GM23248 (cell line): ENCODE results near the gene ANKRD9. TPM values are rescaled to one million over a fixed set of nuclear protein-coding genes. Genes with fewer than 3 reads are reported as not detected.

Source experiments
- DNase-seq: peaks from one replicate; pipeline ENCODE4 v3.0.0-alpha.2; 2015
- H2AFZ ChIP-seq: fragments of 200-600 bp; sonication (generic); 2 replicates; pipeline ENCODE4 v1.6.1; 2016; ENCODE audit warnings: antibody characterized with exemption
- H3F3A ChIP-seq: fragments of 200-600 bp; sonication (generic); 2 replicates; pipeline ENCODE4 v1.6.1; 2016; ENCODE audit warnings: mild to moderate bottlenecking, antibody characterized with exemption, mixed run types; ENCODE audit not compliant: insufficient read depth
- H3K27ac ChIP-seq: fragments of 200-600 bp; sonication (generic); 2 replicates; pipeline ENCODE4 v1.5.1; 2016; ENCODE audit warnings: mild to moderate bottlenecking
- H3K27me3 ChIP-seq: fragments of 200-600 bp; sonication (generic); replicated peaks from 2 replicates; pipeline ENCODE4 v1.6.1; 2016; ENCODE audit warnings: mild to moderate bottlenecking; ENCODE audit not compliant: insufficient read depth
- H3K36me3 ChIP-seq: fragments of 200-600 bp; sonication (generic); 2 replicates; pipeline ENCODE4 v1.6.1; 2016; ENCODE audit warnings: low read depth, mild to moderate bottlenecking
- H3K4me1 ChIP-seq: fragments of 200-600 bp; sonication (generic); 2 replicates; pipeline ENCODE4 v1.6.1; 2016; ENCODE audit warnings: mild to moderate bottlenecking; ENCODE audit not compliant: insufficient read depth
- H3K4me2 ChIP-seq: fragments of 200-600 bp; sonication (generic); one replicate; pipeline ENCODE4 v1.6.1; 2016; ENCODE audit warnings: mild to moderate bottlenecking; ENCODE audit not compliant: unreplicated experiment
- H3K4me3 ChIP-seq: fragments of 200-600 bp; sonication (generic); 2 replicates; pipeline ENCODE4 v1.5.1; 2016; ENCODE audit warnings: mild to moderate bottlenecking
- H3K79me2 ChIP-seq: fragments of 200-600 bp; sonication (generic); 2 replicates; pipeline ENCODE4 v1.6.1; 2016; ENCODE audit warnings: mild to moderate bottlenecking; ENCODE audit not compliant: insufficient read depth
- H3K9ac ChIP-seq: fragments of 200-600 bp; sonication (generic); 2 replicates; pipeline ENCODE4 v1.6.1; 2016; ENCODE audit warnings: mild to moderate bottlenecking
- H3K9me2 ChIP-seq: fragments of 200-600 bp; sonication (generic); 2 replicates; pipeline ENCODE4 v1.6.1; 2016; ENCODE audit warnings: mixed run types, mild to moderate bottlenecking, moderate library complexity; ENCODE audit not compliant: insufficient read depth
- H3K9me3 ChIP-seq: fragments of 200-600 bp; sonication (generic); one replicate; pipeline ENCODE4 v1.6.1; 2017; ENCODE audit warnings: low read depth
- H4K20me1 ChIP-seq: fragments of 200-600 bp; sonication (generic); 2 replicates; pipeline ENCODE4 v1.6.0; 2016; ENCODE audit not compliant: insufficient read depth
- EZH2 ChIP-seq: fragments of 200-600 bp; sonication (generic); IDR thresholded peaks from 2 replicates; pipeline ENCODE4 v1.6.1; 2018; ENCODE audit warnings: antibody characterized with exemption, mild to moderate bottlenecking; ENCODE audit not compliant: insufficient read depth, poor library complexity, severe bottlenecking
- EZH2phosphoT487 ChIP-seq: fragments of 200-600 bp; sonication (generic); IDR thresholded peaks from 2 replicates; pipeline ENCODE4 v1.6.1; 2018; ENCODE audit warnings: antibody characterized with exemption, moderate library complexity, mild to moderate bottlenecking, low read depth; ENCODE audit not compliant: insufficient read depth
- WGBS, 2 experiments: methylation state at CpG; one replicate each; pipeline ENCODE4 v1.1.6; 2015 to 2017; ENCODE audit warnings: low lambda C conversion rate in 2 of 2, low coverage in 1 of 2; ENCODE audit errors: missing lambda C conversion rate in 2 of 2; 5-methylcytosine and 5-hydroxymethylcytosine counted together
- in situ Hi-C: fragments of 300-500 bp; cut with MboI; formaldehyde crosslinking; loops from 2 replicates; pipeline ENCODE4 v1.15.0; 2020
- polyA plus RNA-seq: library from polyadenylated mRNA; unstranded; fragments of >200 nt; fragmentation: Nextera tagmentation; extraction: Ambion mirVana; gene quantifications from 2 replicates; pipeline ENCODE4 v1.2.1, GENCODE V29; 2016
- total RNA-seq: library from RNA; depleted of rRNA; stranded (reverse); fragments of >200 nt; shearing (Covaris generic); gene quantifications from 2 replicates; pipeline ENCODE4 v1.2.3, GENCODE V29; 2014

Gene ANKRD9
- total and polyA plus RNA-seq, 2 experiments from 2014 or later, result 2.3 to 14.9 TPM

DNA sequence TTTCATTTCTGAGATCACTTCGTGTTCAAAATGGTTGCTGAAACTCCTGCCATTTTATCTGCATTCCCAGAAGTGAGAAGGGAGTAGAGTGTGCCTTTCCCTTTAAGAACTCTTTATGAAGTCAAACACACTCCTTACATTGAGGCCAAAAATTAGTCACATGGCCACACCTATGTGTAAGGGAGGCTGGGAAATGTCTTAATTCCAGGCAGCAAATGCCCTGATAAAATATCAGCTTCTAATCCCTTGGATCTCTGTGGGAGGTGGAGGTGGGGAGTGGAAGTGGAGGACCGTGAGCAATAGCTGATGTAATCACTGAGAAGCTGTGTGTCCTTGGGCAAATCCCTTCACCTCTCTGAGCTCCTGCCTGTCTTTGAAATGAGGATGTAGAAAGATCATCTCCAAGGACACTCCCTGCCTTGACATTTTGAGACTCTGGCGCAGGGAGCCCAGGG, 22.7 kb upstream of the ANKRD9 start:
- H3K4me1 ChIP-seq, result no peaks in the 10 kb centered on the region
- no peaks in the 10 kb centered on the region for H3K27me3 ChIP-seq
- H3K27ac ChIP-seq, result no peak overlapping the region
- no peaks in the 10 kb centered on the region for H3K9me3 ChIP-seq
- no peaks in the 10 kb centered on the region for H3K79me2 ChIP-seq
- no peaks in the 10 kb centered on the region for H3F3A ChIP-seq
- H3K9me2 ChIP-seq, result no peaks in the 10 kb centered on the region
- H3K4me3 ChIP-seq, result no peak overlapping the region
- no peaks in the 10 kb centered on the region for H4K20me1 ChIP-seq
- DNase-seq, result peak; percentile 34
- no peak overlapping the region for H2AFZ ChIP-seq
- in situ Hi-C loops, result no loop called here
- H3K36me3 ChIP-seq, result no peaks in the 10 kb centered on the region
- 84 to 85% methylated on average over 3 of the region's 3 CpGs for WGBS, 2 experiments
- H3K9ac ChIP-seq, result no peak overlapping the region
- no peak overlapping the region for H3K4me2 ChIP-seq
- TF ChIP-seq EZH2, result no peak
- TF ChIP-seq EZH2phosphoT487, result no peak

DNA sequence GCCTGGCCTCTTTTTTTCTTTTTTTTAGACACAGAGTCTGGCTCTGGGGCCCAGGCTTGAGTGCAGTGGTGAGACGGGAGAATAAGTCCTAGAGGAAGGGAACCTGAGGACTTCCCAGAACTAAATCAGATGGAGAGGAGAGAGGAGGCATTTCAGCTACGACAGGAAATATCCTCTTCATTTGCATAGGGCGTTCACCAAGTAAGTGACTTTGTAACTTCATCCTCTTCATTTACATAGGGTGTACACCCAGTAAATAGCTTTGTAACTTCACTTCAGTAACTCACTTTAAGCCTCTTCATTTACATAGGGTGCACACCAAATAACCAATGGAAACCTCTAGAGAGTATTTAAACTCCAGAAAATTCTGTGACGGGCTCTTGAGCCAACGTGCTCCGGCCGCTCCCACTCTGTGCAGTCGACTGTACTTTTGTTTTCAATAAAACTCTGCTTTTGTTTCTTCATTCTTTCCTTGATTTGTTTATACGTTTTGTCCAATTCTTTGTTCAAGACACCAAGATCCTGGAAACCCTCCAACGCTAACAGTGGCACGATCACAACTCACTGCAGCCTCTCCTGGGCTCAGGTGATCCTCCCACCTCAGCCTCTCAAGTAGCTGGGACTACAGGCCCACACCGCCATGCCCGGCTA, 21.4 kb upstream of the ANKRD9 start:
- no peak for DNase-seq
- TF ChIP-seq EZH2phosphoT487 (no peak), EZH2 (no peak)
- 42 to 47% methylated on average over 13 of the region's 13 CpGs for WGBS, 2 experiments
- Histone ChIP-seq H3K27ac (no peak overlapping the region), H3F3A (no peaks in the 10 kb centered on the region), H3K79me2 (no peaks in the 10 kb centered on the region), H3K27me3 (no peaks in the 10 kb centered on the region), H3K9me2 (no peaks in the 10 kb centered on the region), H3K9me3 (no peaks in the 10 kb centered on the region), H3K4me2 (no peak overlapping the region), H3K36me3 (no peaks in the 10 kb centered on the region), H3K4me1 (no peaks in the 10 kb centered on the region), H2AFZ (no peak overlapping the region), H4K20me1 (no peaks in the 10 kb centered on the region), H3K9ac (no peak overlapping the region), H3K4me3 (no peak overlapping the region)
- in situ Hi-C loops, result no loop called here

DNA sequence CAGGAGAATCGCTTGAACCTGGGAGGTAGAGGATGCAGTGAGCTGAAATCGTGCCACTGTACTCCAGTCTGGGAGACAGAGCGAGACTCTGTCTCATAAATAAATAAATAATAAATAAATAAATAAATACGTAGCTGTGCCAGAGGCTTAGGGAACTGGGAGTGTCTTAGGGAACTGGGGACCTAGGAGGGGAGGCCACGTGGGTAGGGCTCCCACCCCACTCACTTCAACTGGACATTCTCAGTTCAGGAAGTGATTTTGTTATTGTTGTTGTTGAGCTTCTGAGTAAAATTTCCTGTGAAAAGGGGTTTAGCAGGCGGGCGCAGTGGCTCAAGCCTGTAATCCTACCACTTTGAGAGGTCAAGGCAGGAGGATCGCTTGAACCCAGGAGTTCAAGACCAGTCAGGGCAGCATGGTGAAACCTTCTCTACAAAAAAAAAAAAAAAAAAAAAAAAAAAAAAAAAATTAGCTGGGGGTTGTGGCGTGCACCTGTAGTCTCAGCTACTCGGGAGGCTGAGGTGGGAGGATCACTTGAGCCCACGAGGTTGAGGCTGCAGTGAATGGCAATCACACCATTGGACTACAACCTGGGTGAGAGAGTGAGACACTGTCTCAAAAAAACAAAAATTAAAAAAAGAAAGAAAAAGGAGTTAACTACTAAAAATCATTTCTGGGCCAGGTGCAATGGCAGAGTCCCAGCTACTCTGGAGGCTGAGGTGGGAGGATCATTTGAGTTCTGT, 19.0 kb upstream of the ANKRD9 start:
- TF ChIP-seq EZH2 (no peak), EZH2phosphoT487 (no peak)
- Histone ChIP-seq H3K9me3 (no peaks in the 10 kb centered on the region), H3K9me2 (no peaks in the 10 kb centered on the region), H3K4me3 (no peak overlapping the region), H3K79me2 (no peaks in the 10 kb centered on the region), H3K27me3 (no peaks in the 10 kb centered on the region), H3F3A (peaks cover 5% of the 10 kb centered on the region; the same call in 1 of the 2 replicates), H3K36me3 (no peaks in the 10 kb centered on the region), H3K27ac (no peak overlapping the region), H4K20me1 (no peaks in the 10 kb centered on the region), H2AFZ (no peak overlapping the region), H3K4me2 (no peak overlapping the region), H3K4me1 (peaks cover 5% of the 10 kb centered on the region; the same call in 1 of the 2 replicates), H3K9ac (no peak overlapping the region)
- in situ Hi-C loops, result no loop called here
- DNase-seq, result no peak
- 93% methylated on average over 11 of the region's 11 CpGs for WGBS, 2 experiments

DNA sequence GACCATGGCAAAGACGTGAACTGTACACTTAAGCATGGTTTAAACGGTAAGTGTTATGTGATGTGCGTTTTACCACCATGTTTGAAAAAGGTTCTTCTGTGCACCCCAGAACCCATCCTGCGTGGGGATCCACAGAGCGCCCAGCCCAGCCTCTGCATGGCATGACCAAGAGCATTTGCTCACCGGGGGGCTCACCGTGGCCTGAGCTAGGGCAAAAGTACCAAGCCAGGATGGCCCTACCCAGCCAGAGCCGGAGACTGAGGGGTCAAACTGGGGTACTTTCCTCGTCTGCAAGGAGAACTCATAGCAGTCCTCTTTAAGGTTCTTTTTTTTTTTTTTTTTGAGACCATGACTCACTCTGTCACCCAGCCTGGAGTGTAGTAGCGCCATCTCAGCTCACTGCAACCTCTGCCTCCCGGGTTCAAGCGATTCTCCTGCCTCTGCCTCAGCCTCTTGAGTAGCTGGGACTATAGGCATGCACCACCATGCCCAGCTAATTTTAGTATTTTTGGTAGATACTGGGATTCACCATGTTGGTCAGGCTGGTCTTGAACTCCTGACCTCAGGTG, 16.4 kb upstream of the ANKRD9 start:
- peak overlapping the region; percentile 76 for H3K4me3 ChIP-seq
- H3K9me3 ChIP-seq, result no peaks in the 10 kb centered on the region
- no peaks in the 10 kb centered on the region for H3K79me2 ChIP-seq
- TF ChIP-seq EZH2phosphoT487, result no peak
- no peak for TF ChIP-seq EZH2
- H3K4me2 ChIP-seq, result peak overlapping the region; percentile 79
- DNase-seq, result no peak
- H3K9me2 ChIP-seq, result no peaks in the 10 kb centered on the region
- H4K20me1 ChIP-seq, result no peaks in the 10 kb centered on the region
- H2AFZ ChIP-seq, result peak overlapping the region; percentile 84
- H3K9ac ChIP-seq, result no peak overlapping the region; the same call in 1 of the 2 replicates
- H3K27ac ChIP-seq, result no peak overlapping the region
- 78 to 80% methylated on average over 12 of the region's 12 CpGs for WGBS, 2 experiments
- H3F3A ChIP-seq, result peaks cover 5% of the 10 kb centered on the region; the same call in 1 of the 2 replicates
- no peaks in the 10 kb centered on the region for H3K27me3 ChIP-seq
- H3K36me3 ChIP-seq, result no peaks in the 10 kb centered on the region
- H3K4me1 ChIP-seq, result peaks cover 5% of the 10 kb centered on the region; the same call in 1 of the 2 replicates
- in situ Hi-C loops, result no loop called here
